Measurements from ENCODE around the gene GCKR. TPM values are rescaled to one million over a fixed set of nuclear protein-coding genes. Genes with fewer than 3 reads are reported as not detected.

Gene GCKR
- polyA plus RNA-seq, 1 of the 3 experiments (the other 2 are of a cell fraction): 0.18 TPM

GRCh38 chr2:27566628-27567027 is 70.0 kb downstream of the GCKR start:
- H4K20me1 ChIP-seq (ENCODE audit: insufficient read depth): no peaks in the 10 kb centered on the region
- H3K9me2 ChIP-seq: no peaks in the 10 kb centered on the region
- no peaks in the 10 kb centered on the region for H3K36me3 ChIP-seq (replicated peaks in 1 of 2; ENCODE audit: control insufficient read depth in 1 of 2, insufficient read depth in 2 of 2, low read length in 1 of 2)
- peaks cover 0 to 6% of the 10 kb centered on the region in 2 experiments; a peak in 1 of 4 replicates for H3K4me1 ChIP-seq (ENCODE audit: control insufficient read depth in 1 of 2, insufficient read depth in 2 of 2, low read depth in 1 of 2, low read length in 1 of 2)
- ChIA-PET CTCF (no interaction called here), POLR2A (no interaction called here)
- H3K4me3 ChIP-seq (ENCODE audit: low read depth in 2 of 2, low read length in 1 of 2): no peak overlapping the region
- peak overlapping the region; percentile 75 for H2AFZ ChIP-seq (ENCODE audit: low read depth)
- DNase-seq: no peak
- H3K27me3 ChIP-seq (ENCODE audit: insufficient read depth): no peaks in the 10 kb centered on the region
- H3K4me2 ChIP-seq: peak overlapping the region; percentile 25
- TF ChIP-seq NRF1 (IDR thresholded peaks at IDR 0.05; ENCODE audit: low read depth, low read length) (no peak), FOSL2 (IDR thresholded peaks at IDR 0.05; ENCODE audit: borderline replicate concordance, low read depth) (peak; percentile 45; the same call in 1 of the 2 replicates), EP300 (IDR thresholded peaks at IDR 0.05; ENCODE audit: borderline replicate concordance in 1 of 2, low read depth in 1 of 2, low read length in 1 of 2) (no peak), ELF1 (IDR thresholded peaks at IDR 0.05) (no peak), PBX3 (IDR thresholded peaks at IDR 0.05) (0 out of 2 replicates have a peak, but pooled peaks have one; percentile 5), RXRA (IDR thresholded peaks at IDR 0.05; ENCODE audit: borderline replicate concordance, low read depth) (peak; percentile 9; the same call in 1 of the 2 replicates)
- peaks cover 4% of the 10 kb centered on the region for H3F3A ChIP-seq (replicated peaks; ENCODE audit: insufficient read depth)
- no peaks in the 10 kb centered on the region for H3K79me2 ChIP-seq (ENCODE audit: insufficient read depth)
- H3K27ac ChIP-seq (ENCODE audit: low read depth in 2 of 2, low read length in 1 of 2): peak overlapping the region in 1 of 2 experiments; percentile 62; a peak in 2 of 4 replicates
- H3K9ac ChIP-seq: peak overlapping the region; percentile 33; the same call in 1 of the 2 replicates
- H3K9me3 ChIP-seq: no peaks in the 10 kb centered on the region
- WGBS (ENCODE audit: low lambda C conversion rate): 15% methylated on average over 2 of the region's 2 CpGs

GRCh38 chr2:27569398-27569797 is 72.8 kb downstream of the GCKR start:
- Histone ChIP-seq H2AFZ (ENCODE audit: low read depth) (no peak overlapping the region), H3K79me2 (ENCODE audit: insufficient read depth) (no peaks in the 10 kb centered on the region), H3F3A (replicated peaks; ENCODE audit: insufficient read depth) (peaks cover 4% of the 10 kb centered on the region), H3K4me2 (no peak overlapping the region), H3K4me1 (ENCODE audit: control insufficient read depth in 1 of 2, insufficient read depth in 2 of 2, low read depth in 1 of 2, low read length in 1 of 2) (peaks cover 0 to 6% of the 10 kb centered on the region in 2 experiments; a peak in 1 of 4 replicates), H3K36me3 (replicated peaks in 1 of 2; ENCODE audit: control insufficient read depth in 1 of 2, insufficient read depth in 2 of 2, low read length in 1 of 2) (no peaks in the 10 kb centered on the region), H3K4me3 (ENCODE audit: low read depth in 2 of 2, low read length in 1 of 2) (no peak overlapping the region), H4K20me1 (ENCODE audit: insufficient read depth) (no peaks in the 10 kb centered on the region), H3K9ac (no peak overlapping the region), H3K9me3 (no peaks in the 10 kb centered on the region), H3K9me2 (no peaks in the 10 kb centered on the region), H3K27me3 (ENCODE audit: insufficient read depth) (no peaks in the 10 kb centered on the region), H3K27ac (ENCODE audit: low read depth in 2 of 2, low read length in 1 of 2) (no peak overlapping the region)
- ChIA-PET POLR2A (no interaction called here), CTCF (interaction anchor here (1.0 to 1.6 kb wide), 2 partner anchors 66 to 114 kb away, joined by 3 to 4 read pairs; no protein-coding TSS in a partner anchor)
- DNase-seq: no peak
- no peak for TF ChIP-seq RFX5 (IDR thresholded peaks at IDR 0.05; ENCODE audit: low read length)
- no peak for TF ChIP-seq GATA2 (CRISPR knock-in tag; IDR thresholded peaks at IDR 0.05)
- no peak for TF ChIP-seq USF1 (IDR thresholded peaks at IDR 0.05; ENCODE audit: borderline replicate concordance, low read depth)
- TF ChIP-seq GABPA (IDR thresholded peaks at IDR 0.05; ENCODE audit: low read depth): no peak
- TF ChIP-seq MEF2A (IDR thresholded peaks at IDR 0.05; ENCODE audit: borderline replicate concordance, low read depth): no peak
- no peak for TF ChIP-seq IRF3 (IDR thresholded peaks at IDR 0.05; ENCODE audit: low read depth, low read length)
- peak; percentile 15; the same call in 1 of the 2 replicates for TF ChIP-seq FOSL2 (IDR thresholded peaks at IDR 0.05; ENCODE audit: borderline replicate concordance, low read depth)
- no peak for TF ChIP-seq MXI1 (IDR thresholded peaks at IDR 0.05; ENCODE audit: low read depth, low read length)
- WGBS (ENCODE audit: low lambda C conversion rate): 50% methylated on average over 2 of the region's 2 CpGs
